Measurements from ENCODE around the gene KLF14.
"Not testable (repeated sequence)": the region's sequence is repeated elsewhere in the genome, so short reads cannot be mapped to it uniquely, and the experiment has no call there.

KLF14 gene

GRCh38 chr7:130733931-130734814 is at the start of gene KLF14:
KLF14 (minus strand) TSS chr7:130734207; CDS start chr7:130734033, 174 bp downstream.
- peak; percentile 40 to 43 for DNase-seq

GRCh38 chr7:130781346-130781745 is 47.3 kb upstream of the KLF14 start:
- DNase-seq = no peak

GRCh38 chr7:130777426-130777825 is 43.4 kb upstream of the KLF14 start:
- no peak for DNase-seq

GRCh38 chr7:130772456-130772855 is 38.4 kb upstream of the KLF14 start:
- DNase-seq = not testable (repeated sequence)

- no peak for DNase-seq
These were observed 34.8 kb upstream of the KLF14 start for GRCh38 chr7:130768854-130769253.

- DNase-seq = not testable (repeated sequence)
These were observed 30.6 kb upstream of the KLF14 start for GRCh38 chr7:130764569-130764968.

GRCh38 chr7:130758429-130759056 is 24.5 kb upstream of the KLF14 start:
- peak in 1 of 2 experiments; percentile 6 for DNase-seq

- no peak for DNase-seq
These were observed 22.3 kb upstream of the KLF14 start for GRCh38 chr7:130756316-130756715.

- DNase-seq = no peak
These were observed 18.4 kb upstream of the KLF14 start for GRCh38 chr7:130752424-130752823.

GRCh38 chr7:130750755-130751154 is 16.7 kb upstream of the KLF14 start:
- DNase-seq = no peak

GRCh38 chr7:130748531-130749389 is 14.8 kb upstream of the KLF14 start:
- DNase-seq = no peak

- DNase-seq = no peak
These were observed 7.5 kb upstream of the KLF14 start for GRCh38 chr7:130741331-130741995.

- DNase-seq = no peak
These were observed 6.6 kb upstream of the KLF14 start for GRCh38 chr7:130740606-130741005.

- no peak for DNase-seq
These were observed 2.4 kb upstream of the KLF14 start for GRCh38 chr7:130736298-130736900.

GRCh38 chr7:130734815-130735716 is 1.1 kb upstream of the KLF14 start:
- no peak for DNase-seq

- peak in 1 of 2 experiments; percentile 43 for DNase-seq
These were observed 752 bp downstream of the KLF14 start for GRCh38 chr7:130732980-130733930.

GRCh38 chr7:130723784-130724183 is 10.2 kb downstream of the KLF14 start:
- DNase-seq = no peak

- DNase-seq = peak; percentile 12 to 37
These were observed 12.3 kb downstream of the KLF14 start for GRCh38 chr7:130721486-130722277.

GRCh38 chr7:130719541-130719940 is 14.5 kb downstream of the KLF14 start:
- no peak for DNase-seq

Measured in NCI-H187 (cell line).